IPS-NIHi7 (cell line): Measurements from ENCODE around the gene ANKRD36C.
"Not testable (repeated sequence)": the region's sequence is repeated elsewhere in the genome, so short reads cannot be mapped to it uniquely, and the experiment has no call there.

Experiments used
- DNase-seq: peaks from one replicate; pipeline ENCODE4 v3.0.0; 2012; ENCODE audit warnings: mixed read lengths; ENCODE audit errors: extremely low spot score

The ANKRD36C gene

GRCh38 chr2:96006248-96006647, 14.6 kb upstream of the ANKRD36C start:
- not testable (repeated sequence) for DNase-seq

GRCh38 chr2:95992520-95993272, 1.1 kb upstream of the ANKRD36C start:
- not testable (repeated sequence) for DNase-seq

GRCh38 chr2:95992102-95992501, 478 bp upstream of the ANKRD36C start:
- DNase-seq: not testable (repeated sequence)

GRCh38 chr2:95990884-95991283, 740 bp downstream of the ANKRD36C start:
- DNase-seq: not testable (repeated sequence)

- not testable (repeated sequence) for DNase-seq
Measured at GRCh38 chr2:95951662-95952061, 40.0 kb downstream of the ANKRD36C start.

GRCh38 chr2:95948039-95948438, 43.6 kb downstream of the ANKRD36C start:
- DNase-seq: not testable (repeated sequence)

GRCh38 chr2:95939947-95940346, 51.7 kb downstream of the ANKRD36C start:
- DNase-seq: not testable (repeated sequence)

GRCh38 chr2:95930740-95931139, 60.9 kb downstream of the ANKRD36C start:
- DNase-seq: not testable (repeated sequence)

- DNase-seq: not testable (repeated sequence)
Measured at GRCh38 chr2:95917007-95917406, 74.6 kb downstream of the ANKRD36C start.

- DNase-seq: not testable (repeated sequence)
Measured at GRCh38 chr2:95915131-95915530, 76.5 kb downstream of the ANKRD36C start.

- DNase-seq: not testable (repeated sequence)
Measured at GRCh38 chr2:95911431-95911830, 80.2 kb downstream of the ANKRD36C start.

- DNase-seq: not testable (repeated sequence)
Measured at GRCh38 chr2:95894443-95894842, 97.2 kb downstream of the ANKRD36C start.

- DNase-seq: not testable (repeated sequence)
Measured at GRCh38 chr2:95867929-95868328, 123.7 kb downstream of the ANKRD36C start.

- DNase-seq: not testable (repeated sequence)
Measured at GRCh38 chr2:95867047-95867677, 124.5 kb downstream of the ANKRD36C start.

GRCh38 chr2:95862121-95862520, 129.5 kb downstream of the ANKRD36C start:
- not testable (repeated sequence) for DNase-seq

GRCh38 chr2:95836151-95836550, 155.5 kb downstream of the ANKRD36C start:
- no peak for DNase-seq

GRCh38 chr2:95834077-95835013, 157.3 kb downstream of the ANKRD36C start:
- not testable (repeated sequence) for DNase-seq

- not testable (repeated sequence) for DNase-seq
Measured at GRCh38 chr2:95824218-95824617, 167.4 kb downstream of the ANKRD36C start.

GRCh38 chr2:95817521-95817920, 174.1 kb downstream of the ANKRD36C start:
- DNase-seq: not testable (repeated sequence)

- DNase-seq: not testable (repeated sequence)
Measured at GRCh38 chr2:95813311-95813710, 178.3 kb downstream of the ANKRD36C start.

GRCh38 chr2:95799892-95800291, 191.7 kb downstream of the ANKRD36C start:
- no peak for DNase-seq
